SH-SY5Y (cell line): ENCODE results near the gene REPIN1.

ENCODE experiments used
- GATA2 ChIP-seq: IDR thresholded peaks from 2 replicates; pipeline ENCODE4 v1.6.1; 2011; ENCODE audit warnings: mild to moderate bottlenecking, low read depth, low read length
- GATA3 ChIP-seq: IDR thresholded peaks from 2 replicates; pipeline ENCODE4 v1.6.1; 2011; ENCODE audit warnings: low read depth, mild to moderate bottlenecking, low read length, moderate library complexity

The REPIN1 gene

GRCh38 chr7:150368096-150368883 is at the start of gene REPIN1:
TSS of gene REPIN1 (plus strand) at chr7:150368822. CDS start at chr7:150369712, 890 bp downstream.
- no peak for TF ChIP-seq GATA3
- TF ChIP-seq GATA2: no peak

GRCh38 chr7:150321788-150322113 is 46.9 kb upstream of the REPIN1 start:
- TF ChIP-seq GATA3: no peak
- no peak for TF ChIP-seq GATA2

- TF ChIP-seq GATA2 (no peak), GATA3 (no peak)
Measured at GRCh38 chr7:150322114-150322832, 46.3 kb upstream of the REPIN1 start.

GRCh38 chr7:150322833-150323681 is 45.6 kb upstream of the REPIN1 start, which contains the start of the genes ACTR3C and LRRC61:
TSS of gene ACTR3C (minus strand) at chr7:150323545. CDS start at chr7:150295296, 28,249 bp downstream.
TSS of gene LRRC61 (plus strand) at chr7:150323355. CDS start at chr7:150336862, 13,507 bp downstream.
- TF ChIP-seq GATA3 (no peak), GATA2 (no peak)

- TF ChIP-seq GATA3 (no peak), GATA2 (no peak)
Measured at GRCh38 chr7:150323682-150324372, 44.8 kb upstream of the REPIN1 start.

GRCh38 chr7:150324373-150324961 is 44.2 kb upstream of the REPIN1 start:
- TF ChIP-seq GATA3: no peak

DNA sequence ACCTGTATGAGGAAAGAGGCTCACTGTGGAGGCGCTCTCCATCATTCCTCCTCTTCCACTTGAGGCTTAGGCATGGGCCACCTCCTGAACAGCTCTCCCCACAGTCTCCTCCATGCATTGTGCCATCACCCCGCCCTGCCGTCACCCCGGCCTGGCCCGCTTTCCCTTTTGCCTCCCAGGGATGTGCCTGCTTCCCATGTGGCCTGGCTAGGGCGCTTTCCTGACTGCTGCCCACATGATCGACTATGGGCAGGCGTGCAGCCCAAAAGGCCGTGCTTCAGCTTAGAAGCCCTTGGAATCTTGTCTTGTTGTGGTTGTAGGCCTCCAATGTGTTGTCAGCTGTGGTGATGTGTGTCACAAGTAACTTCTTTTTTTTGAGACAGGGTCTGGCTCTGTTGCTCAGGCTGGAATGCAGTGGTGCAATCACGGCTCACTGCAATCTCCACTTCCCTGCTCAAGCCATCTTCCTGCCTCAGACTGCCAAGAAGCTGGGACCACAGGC is 43.5 kb upstream of the REPIN1 start:
- TF ChIP-seq GATA3: no peak
- TF ChIP-seq GATA2: no peak

DNA sequence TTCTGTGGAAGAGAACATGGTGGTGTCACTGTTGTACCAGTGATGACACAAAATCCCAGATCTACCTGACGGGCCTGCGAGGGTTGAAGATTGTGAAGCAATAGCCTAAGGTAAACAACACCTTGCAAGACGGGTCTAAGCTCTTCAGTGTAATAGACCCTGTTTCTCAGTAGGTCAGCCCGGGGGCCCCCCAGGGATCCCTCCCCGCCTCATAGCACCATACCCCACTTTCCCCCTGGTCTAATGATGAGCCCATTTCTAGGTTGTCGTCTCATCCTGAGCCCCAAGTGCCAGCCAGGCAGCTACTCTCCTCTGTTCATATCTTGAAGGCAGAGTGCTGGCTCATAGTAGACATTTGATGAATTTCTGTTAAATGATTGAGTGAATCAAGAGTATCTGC is 42.7 kb upstream of the REPIN1 start:
- no peak for TF ChIP-seq GATA2
- TF ChIP-seq GATA3: no peak

- TF ChIP-seq GATA3 (no peak), GATA2 (no peak)
Measured at GRCh38 chr7:150326657-150327268, 41.9 kb upstream of the REPIN1 start.

DNA sequence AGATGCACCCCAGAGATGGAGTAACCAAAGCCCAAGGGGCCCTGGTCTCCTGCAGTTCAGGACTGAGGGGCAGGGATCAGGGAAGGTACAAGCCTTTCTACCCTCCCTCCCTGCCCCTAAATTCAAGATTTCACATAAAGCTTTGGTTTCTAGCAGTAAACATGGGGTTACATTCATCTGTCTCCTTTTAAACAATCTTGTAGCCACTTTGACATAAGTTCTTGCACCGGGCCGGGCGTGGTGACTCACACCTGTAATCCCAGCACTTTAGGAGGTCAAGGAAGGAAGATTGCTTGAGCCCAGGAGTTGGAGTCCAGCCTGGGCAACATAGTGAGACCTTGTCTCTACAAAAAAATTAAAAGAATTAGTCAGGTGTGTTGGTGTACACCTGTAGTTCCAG is 41.3 kb upstream of the REPIN1 start:
- TF ChIP-seq GATA3 (no peak), GATA2 (no peak)

DNA sequence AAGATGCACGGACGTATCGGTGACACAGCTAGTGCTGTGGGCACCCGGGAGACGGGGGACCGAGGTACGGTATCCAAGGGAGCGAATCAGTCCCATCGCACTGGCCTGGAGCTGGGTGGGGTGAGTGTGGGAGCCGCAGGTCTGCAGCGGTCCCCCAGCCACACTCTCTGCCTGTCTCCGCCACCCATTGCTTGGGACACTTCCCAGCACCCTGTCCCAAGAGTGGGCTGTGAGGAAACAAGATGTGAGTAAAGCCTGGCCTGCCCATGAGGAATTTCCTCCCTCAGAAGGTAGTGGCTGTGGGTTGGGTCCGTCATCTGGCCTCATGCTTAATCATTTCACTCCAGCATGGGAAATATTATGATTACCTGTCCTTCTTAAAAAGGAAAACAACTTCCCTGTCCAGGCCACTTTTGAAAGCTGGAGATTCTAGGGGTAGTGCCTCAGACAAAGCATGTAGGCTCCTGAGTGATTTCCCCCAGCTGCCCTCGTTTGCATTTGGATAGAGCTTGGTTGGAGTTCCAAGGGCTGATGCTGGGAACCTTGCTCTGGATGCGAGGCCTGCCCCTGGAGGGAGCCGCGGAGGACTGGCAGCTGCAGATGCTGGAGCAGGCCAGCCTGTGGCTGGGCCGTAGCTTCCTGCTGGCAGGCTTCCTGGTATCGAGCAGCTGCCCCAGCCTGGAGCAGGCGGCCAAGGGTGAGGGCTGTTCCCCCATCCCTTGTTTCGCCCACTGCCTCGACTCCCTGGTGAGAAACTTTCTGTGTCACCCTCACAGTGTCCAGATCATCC is 39.1 kb upstream of the REPIN1 start:
- no peak for TF ChIP-seq GATA2
- TF ChIP-seq GATA3: no peak

- TF ChIP-seq GATA2: no peak
- TF ChIP-seq GATA3: no peak
Measured at GRCh38 chr7:150330211-150330885, 38.3 kb upstream of the REPIN1 start.
